Sigmoid colon (tissue), 7 donors: ENCODE measurements around the gene STRN4. TPM values are rescaled to one million over a fixed set of nuclear protein-coding genes. Genes with fewer than 3 reads are reported as not detected.
"Not testable (repeated sequence)": the region's sequence is repeated elsewhere in the genome, so short reads cannot be mapped to it uniquely, and the experiment has no call there.

Experiments
- DNase-seq: peaks from one replicate; pipeline ENCODE4 v3.0.0-alpha.2; 2019
- H3K27ac ChIP-seq, 4 donors: fragments of 200-600 bp; sonication (generic); one replicate each; pipeline ENCODE4 v1.5.1; 2016 to 2019; ENCODE audit warnings: mild to moderate bottlenecking in 1 of 4
- H3K27me3 ChIP-seq, 3 donors: fragments of 200-600 bp; sonication (generic); one replicate each; pipeline ENCODE4 v1.5.1; 2019; ENCODE audit warnings: mild to moderate bottlenecking in 1 of 3
- H3K36me3 ChIP-seq, 4 donors: fragments of 200-600 bp; sonication (generic); one replicate each; pipeline ENCODE4 v1.5.1; 2016 to 2019
- H3K4me1 ChIP-seq, 4 donors: fragments of 200-600 bp; sonication (generic); one replicate each; pipeline ENCODE4 v1.5.1; 2017 to 2019
- H3K4me3 ChIP-seq, 4 donors: fragments of 200-600 bp; sonication (generic); one replicate each; pipeline ENCODE4 v1.5.1; 2017 to 2019; ENCODE audit warnings: mild to moderate bottlenecking in 2 of 4, moderate library complexity in 1 of 4
- H3K9me3 ChIP-seq, 4 donors: fragments of 200-600 bp in 3 of 4; sonication (generic) in 3 of 4; one replicate each; pipeline versions ENCODE4 v1.5.1 to v1.6.1; 2013 to 2019
- EP300 ChIP-seq, 4 donors: sonication (generic); formaldehyde crosslinking; IDR thresholded peaks; one replicate each; pipeline ENCODE4 v1.6.1; 2017; ENCODE audit warnings: antibody characterized with exemption in 4 of 4
- POLR2A ChIP-seq, 2 donors: fragments of 450-650 bp; IDR thresholded peaks; one replicate each; pipeline ENCODE4 v1.6.1; 2016; ENCODE audit warnings: antibody characterized with exemption in 2 of 2, mild to moderate bottlenecking in 2 of 2, moderate library complexity in 2 of 2
- POLR2AphosphoS5 ChIP-seq, 4 donors: sonication (generic); formaldehyde crosslinking; IDR thresholded peaks; one replicate each; pipeline ENCODE4 v1.6.1; 2017; ENCODE audit warnings: antibody characterized with exemption in 4 of 4
- WGBS, 2 donors: extraction: QIAGEN DNeasy Blood & Tissue Kit; methylation state at CpG; one replicate each; pipeline ENCODE4 v1.1.7; 2013; 5-methylcytosine and 5-hydroxymethylcytosine counted together
- intact Hi-C: fragments of 100-400 bp; cut with DNase I; formaldehyde crosslinking; loops from one replicate; pipeline ENCODE4 v1.15.1; 2023
- polyA plus RNA-seq, 3 donors: library from polyadenylated mRNA; stranded (reverse); fragments of 200-250 nt; gene quantifications; one replicate each; pipeline ENCODE4 v1.2.3, GENCODE V29; 2013
- total RNA-seq, 4 donors: library from RNA; depleted of rRNA; stranded (reverse); fragments of >200 nt; gene quantifications; one replicate each; pipeline ENCODE4 v1.1.0, GENCODE V29; 2016
- TF ChIP-seq, protein P1 (sequence below), 4 experiments: fragments of 450-650 bp in 3 of 4; fragments of 200-600 bp in 1 of 4; IDR thresholded peaks; one replicate each; pipeline ENCODE4 v1.5.1; 2016 to 2019; ENCODE audit warnings: antibody characterized with exemption in 4 of 4, mild to moderate bottlenecking in 3 of 4, moderate library complexity in 2 of 4
- donor health status: healthy with polysubstance abuse.
- donor health status: Bipolar disorder and iron deficiency.
- donor health status: healthy.

STRN4 gene
- total and polyA plus RNA-seq, 7 donors, result 42.5 to 63.4 (median 51.8) TPM

DNA sequence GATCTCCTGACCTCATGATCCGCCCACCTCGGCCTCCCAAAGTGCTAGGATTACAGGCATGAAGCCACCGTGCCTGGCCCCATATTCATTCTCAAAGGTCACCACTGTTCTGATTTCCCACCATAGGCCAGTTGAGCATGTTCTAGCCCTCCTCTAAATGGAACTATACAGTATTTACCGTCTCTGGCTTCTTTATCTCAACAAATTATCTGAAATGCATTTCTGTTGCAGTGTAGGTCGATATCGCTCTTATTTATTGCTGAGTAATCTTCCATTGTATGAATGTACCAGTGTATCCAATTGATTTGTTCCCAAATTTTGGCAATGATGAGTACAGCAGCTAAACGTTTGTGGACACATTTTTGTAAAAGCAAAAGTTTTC, 26.8 kb upstream of the STRN4 start:
- intact Hi-C loops, result no loop called here
- no peak for DNase-seq
- peaks cover 0 to 13% (median 9%) of the 10 kb centered on the region in 4 donors for H3K4me1 ChIP-seq
- H3K4me3 ChIP-seq, result no peak overlapping the region
- TF ChIP-seq, protein P1, sequence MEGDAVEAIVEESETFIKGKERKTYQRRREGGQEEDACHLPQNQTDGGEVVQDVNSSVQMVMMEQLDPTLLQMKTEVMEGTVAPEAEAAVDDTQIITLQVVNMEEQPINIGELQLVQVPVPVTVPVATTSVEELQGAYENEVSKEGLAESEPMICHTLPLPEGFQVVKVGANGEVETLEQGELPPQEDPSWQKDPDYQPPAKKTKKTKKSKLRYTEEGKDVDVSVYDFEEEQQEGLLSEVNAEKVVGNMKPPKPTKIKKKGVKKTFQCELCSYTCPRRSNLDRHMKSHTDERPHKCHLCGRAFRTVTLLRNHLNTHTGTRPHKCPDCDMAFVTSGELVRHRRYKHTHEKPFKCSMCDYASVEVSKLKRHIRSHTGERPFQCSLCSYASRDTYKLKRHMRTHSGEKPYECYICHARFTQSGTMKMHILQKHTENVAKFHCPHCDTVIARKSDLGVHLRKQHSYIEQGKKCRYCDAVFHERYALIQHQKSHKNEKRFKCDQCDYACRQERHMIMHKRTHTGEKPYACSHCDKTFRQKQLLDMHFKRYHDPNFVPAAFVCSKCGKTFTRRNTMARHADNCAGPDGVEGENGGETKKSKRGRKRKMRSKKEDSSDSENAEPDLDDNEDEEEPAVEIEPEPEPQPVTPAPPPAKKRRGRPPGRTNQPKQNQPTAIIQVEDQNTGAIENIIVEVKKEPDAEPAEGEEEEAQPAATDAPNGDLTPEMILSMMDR (IDR thresholded peaks at IDR 0.05), result no peak
- TF ChIP-seq EP300 (IDR thresholded peaks at IDR 0.05), result no peak
- TF ChIP-seq POLR2A (IDR thresholded peaks at IDR 0.05), result no peak
- no peak for TF ChIP-seq POLR2AphosphoS5 (IDR thresholded peaks at IDR 0.05)
- 81 to 91% methylated on average over 7 of the region's 7 CpGs for WGBS, 2 donors
- peaks cover 0 to 29% (median 20%) of the 10 kb centered on the region in 4 donors for H3K36me3 ChIP-seq
- no peak overlapping the region for H3K27ac ChIP-seq
- no peaks in the 10 kb centered on the region for H3K9me3 ChIP-seq
- no peaks in the 10 kb centered on the region for H3K27me3 ChIP-seq

DNA sequence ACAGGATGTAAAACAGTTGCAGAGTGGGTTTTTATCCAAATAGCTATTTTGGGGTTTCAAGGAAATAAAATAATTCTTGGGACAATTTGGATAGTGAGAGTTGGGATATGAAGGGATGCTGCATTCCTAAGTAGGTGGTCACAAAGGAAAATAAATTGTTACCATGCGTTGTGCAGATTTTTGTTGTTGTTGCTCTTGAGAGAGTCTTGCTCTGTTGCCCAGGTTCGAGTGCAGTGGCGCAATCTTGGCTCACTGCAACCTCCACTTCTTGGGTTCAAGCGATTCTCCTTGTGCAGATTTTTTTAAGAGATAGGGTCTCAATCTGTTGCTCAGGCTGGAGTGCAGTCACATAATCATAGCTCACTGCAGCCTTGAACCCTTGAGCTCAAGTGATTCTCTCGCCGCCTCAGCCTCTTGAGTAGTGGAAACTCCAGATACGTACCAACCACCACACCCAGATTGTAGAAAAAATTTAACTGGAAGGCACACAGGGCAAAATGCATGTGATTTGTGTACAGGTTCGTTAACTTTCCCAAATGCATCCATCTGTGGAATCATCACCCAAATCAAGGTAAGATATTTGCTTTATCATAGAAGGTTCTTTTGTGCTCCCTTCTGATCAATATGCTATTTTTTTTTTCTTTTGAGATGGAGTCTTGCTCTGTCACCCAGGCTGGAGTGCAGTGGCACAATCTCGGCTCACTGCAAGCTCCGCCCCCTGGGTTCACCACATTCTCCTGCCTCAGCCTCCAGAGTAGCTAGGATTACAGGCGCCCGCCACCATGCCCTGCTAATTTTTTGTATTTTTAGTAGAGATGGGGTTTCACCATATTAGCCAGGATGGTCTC, 26.1 kb upstream of the STRN4 start:
- WGBS, 2 donors, result 61 to 79% methylated on average over 12 of the region's 12 CpGs
- no peak overlapping the region for H3K27ac ChIP-seq
- intact Hi-C loops, result no loop called here
- no peaks in the 10 kb centered on the region for H3K27me3 ChIP-seq
- peaks cover 0 to 13% (median 9%) of the 10 kb centered on the region in 4 donors for H3K4me1 ChIP-seq
- H3K4me3 ChIP-seq, result no peak overlapping the region
- no peak for DNase-seq
- peaks cover 0 to 28% (median 20%) of the 10 kb centered on the region in 4 donors for H3K36me3 ChIP-seq
- H3K9me3 ChIP-seq, result no peaks in the 10 kb centered on the region
- TF ChIP-seq POLR2AphosphoS5 (IDR thresholded peaks at IDR 0.05), result no peak
- no peak for TF ChIP-seq EP300 (IDR thresholded peaks at IDR 0.05)
- TF ChIP-seq, protein P1 (IDR thresholded peaks at IDR 0.05), result no peak
- TF ChIP-seq POLR2A (IDR thresholded peaks at IDR 0.05), result no peak

DNA sequence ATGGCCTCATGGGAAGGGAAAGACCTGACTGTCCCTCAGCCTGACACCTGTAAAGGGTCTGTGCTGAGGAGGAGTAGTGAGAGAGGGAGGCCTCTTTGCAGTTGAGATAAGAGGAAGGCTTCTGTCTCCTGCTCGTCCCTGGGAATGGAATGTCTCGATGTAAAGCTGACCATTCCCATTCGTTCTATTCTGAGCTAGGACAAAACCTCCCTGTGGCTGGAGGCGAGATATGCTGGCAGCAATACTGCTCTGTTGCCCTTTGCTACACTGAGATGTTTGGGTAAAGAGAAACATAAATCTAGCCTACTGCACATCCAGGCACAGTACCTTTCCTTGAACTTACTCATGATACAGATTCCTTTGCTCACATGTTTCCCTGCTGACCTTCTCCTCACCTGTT, 22.5 kb upstream of the STRN4 start:
- Histone ChIP-seq H3K27ac (peak overlapping the region in 3 of 4 donors; percentile 14 to 60 (median 41)), H3K4me1 (peaks cover 0 to 13% (median 9%) of the 10 kb centered on the region in 4 donors)
- H3K4me3 ChIP-seq, H3K27me3 ChIP-seq, H3K36me3 ChIP-seq, DNase-seq, intact Hi-C loops, H3K9me3 ChIP-seq: not testable (repeated sequence)
- 13 to 53% methylated on average over 4 of the region's 4 CpGs for WGBS, 2 donors

DNA sequence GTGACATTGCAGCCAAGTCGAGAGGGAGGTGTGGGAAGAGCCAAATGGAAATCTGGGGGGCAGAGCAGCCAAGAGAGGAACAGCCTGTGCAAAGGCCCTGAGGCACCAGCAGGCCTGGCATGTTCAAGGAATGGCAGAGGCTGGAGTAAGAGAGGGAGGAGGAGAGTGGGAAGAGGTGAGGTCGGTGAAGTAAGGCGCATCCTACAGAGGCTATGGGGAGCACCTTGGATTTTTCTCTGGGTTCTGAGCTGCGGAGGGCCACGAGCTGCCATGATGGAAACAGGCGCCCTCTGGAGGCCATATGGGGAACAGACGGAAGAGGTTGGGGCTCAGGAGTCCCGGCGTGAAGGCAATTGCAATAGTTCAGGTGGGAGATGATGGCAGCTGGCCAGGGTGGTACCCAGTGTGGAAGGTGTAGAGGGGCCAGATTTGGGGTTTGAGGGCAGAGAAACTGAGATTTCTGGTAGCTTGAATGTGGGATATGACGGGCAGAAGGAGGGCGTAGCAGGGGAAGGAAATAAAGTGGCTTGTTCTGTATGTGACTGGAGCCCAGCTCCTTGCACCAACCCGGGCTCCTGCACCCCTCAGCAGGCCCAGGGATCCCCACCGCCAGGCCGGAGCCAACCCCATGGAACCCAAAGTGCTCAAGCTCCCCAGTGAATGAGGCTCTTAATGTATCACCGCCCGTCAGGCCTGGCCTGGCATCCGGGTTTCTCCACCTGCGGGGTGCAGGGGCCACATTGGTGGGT, 20.5 kb upstream of the STRN4 start:
- no peaks in the 10 kb centered on the region for H3K27me3 ChIP-seq
- H3K27ac ChIP-seq, result no peak overlapping the region
- no peaks in the 10 kb centered on the region for H3K9me3 ChIP-seq
- TF ChIP-seq EP300 (IDR thresholded peaks at IDR 0.05), result no peak
- TF ChIP-seq, protein P1 (IDR thresholded peaks at IDR 0.05), result peak in 2 of 4 experiments; percentile 45 to 52
- peak; percentile 68 for DNase-seq
- H3K4me1 ChIP-seq, result peaks cover 0 to 13% (median 9%) of the 10 kb centered on the region in 4 donors
- WGBS, 2 donors, result 59 to 68% methylated on average over 18 of the region's 18 CpGs
- intact Hi-C loops, result no loop called here
- no peak overlapping the region for H3K4me3 ChIP-seq
- no peaks in the 10 kb centered on the region for H3K36me3 ChIP-seq

DNA sequence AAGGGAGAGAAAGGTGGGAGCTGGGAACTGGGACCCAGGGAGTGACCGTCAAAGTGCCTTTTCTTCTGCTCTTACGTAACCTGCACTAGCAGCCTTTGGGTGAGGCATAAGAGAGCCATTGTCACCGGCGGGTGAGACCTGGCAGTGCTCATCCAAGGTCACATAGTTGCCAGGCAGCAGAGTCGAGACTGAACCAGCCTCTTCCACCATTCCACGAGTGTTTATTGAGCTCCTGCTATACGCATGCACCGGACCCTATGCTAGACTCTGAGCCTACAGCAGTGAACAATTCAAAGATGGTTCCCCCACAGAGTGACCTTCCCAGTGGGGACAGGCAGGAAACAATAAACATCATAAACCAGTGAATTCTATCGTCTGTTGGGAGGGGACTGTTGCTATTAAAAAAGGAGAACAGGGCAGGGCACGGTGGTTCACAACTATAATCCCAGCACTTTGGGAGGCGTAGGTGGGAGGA, 18.6 kb upstream of the STRN4 start:
- H3K36me3 ChIP-seq, result no peaks in the 10 kb centered on the region
- intact Hi-C loops, result no loop called here
- 13 to 62% methylated on average over 11 of the region's 11 CpGs for WGBS, 2 donors
- H3K27ac ChIP-seq, result no peak overlapping the region
- TF ChIP-seq POLR2AphosphoS5 (IDR thresholded peaks at IDR 0.05) (no peak), EP300 (IDR thresholded peaks at IDR 0.05) (no peak), POLR2A (IDR thresholded peaks at IDR 0.05) (no peak)
- TF ChIP-seq, protein P1 (IDR thresholded peaks at IDR 0.05), result no peak
- H3K9me3 ChIP-seq, result no peaks in the 10 kb centered on the region
- no peak overlapping the region for H3K4me3 ChIP-seq
- peaks cover 0 to 24% (median 19%) of the 10 kb centered on the region in 4 donors for H3K4me1 ChIP-seq
- peak; percentile 52 for DNase-seq
- no peaks in the 10 kb centered on the region for H3K27me3 ChIP-seq
